ENCODE results near the gene CGNL1. TPM values are rescaled to one million over a fixed set of nuclear protein-coding genes. Genes with fewer than 3 reads are reported as not detected.

Gene CGNL1
- polyA plus RNA-seq, 2 donors, result 6.7 to 16.8 TPM

DNA sequence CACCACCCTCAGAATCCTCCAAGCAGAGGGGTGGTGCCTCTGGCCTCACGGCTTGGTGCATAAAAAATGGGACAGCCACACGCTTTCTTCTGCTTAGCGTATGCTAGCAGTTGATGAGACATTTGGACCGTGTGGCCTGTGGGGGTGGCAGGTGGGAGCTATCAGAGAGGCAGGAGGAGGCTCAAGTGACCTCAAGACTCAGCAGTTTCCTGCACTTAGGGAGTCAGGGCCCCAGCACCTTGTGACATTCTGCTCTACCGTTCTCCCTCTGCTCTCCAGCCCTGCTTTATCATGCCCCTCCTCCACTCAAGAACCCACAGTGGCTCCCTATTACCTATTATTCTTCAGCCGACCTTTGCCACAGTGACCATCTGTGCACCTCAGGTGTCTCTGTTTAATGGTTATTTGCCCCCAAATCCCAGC lies 41.0 kb upstream of the CGNL1 start:
- no peaks in the 10 kb centered on the region for H3K27me3 ChIP-seq (ENCODE audit: control insufficient read depth in 1 of 2, insufficient read depth in 2 of 2, low read length in 2 of 2)
- no peaks in the 10 kb centered on the region for H3K36me3 ChIP-seq (ENCODE audit: control insufficient read depth in 2 of 2, insufficient read depth in 2 of 2, low read length in 1 of 2)
- 74 to 76% methylated on average over 6 of the region's 6 CpGs for WGBS, 2 donors

DNA sequence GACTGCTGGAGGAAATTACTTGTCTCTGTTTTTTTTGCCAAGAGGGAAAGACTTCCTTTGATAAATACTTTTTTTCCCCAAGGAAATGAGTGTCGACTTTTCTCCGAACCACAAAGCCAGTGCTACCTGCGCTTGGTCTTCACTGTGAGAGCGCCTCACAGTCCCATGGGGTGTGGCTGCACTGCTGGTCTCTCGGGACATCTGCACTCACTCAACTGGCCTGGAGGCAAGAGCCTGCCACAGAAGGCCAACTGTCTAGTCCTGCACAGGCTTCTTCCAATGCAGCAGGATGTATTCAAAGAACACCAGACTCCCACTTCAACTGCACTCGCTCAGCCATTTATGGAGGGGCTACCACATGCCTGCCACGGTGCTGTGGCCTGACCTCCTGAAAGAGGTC lies 40.6 kb upstream of the CGNL1 start:
- Histone ChIP-seq H3K36me3 (ENCODE audit: control insufficient read depth in 2 of 2, insufficient read depth in 2 of 2, low read length in 1 of 2) (no peaks in the 10 kb centered on the region), H3K4me1 (ENCODE audit: control insufficient read depth in 2 of 2, insufficient read depth in 2 of 2, low read length in 1 of 2) (peaks cover 0 to 3% of the 10 kb centered on the region in 2 donors), H3K27me3 (ENCODE audit: control insufficient read depth in 1 of 2, insufficient read depth in 2 of 2, low read length in 2 of 2) (no peaks in the 10 kb centered on the region), H3K9me3 (ENCODE audit: control insufficient read depth in 2 of 2, insufficient read depth in 1 of 2, low read depth in 1 of 2, low read length in 1 of 2) (no peaks in the 10 kb centered on the region), H3K27ac (ENCODE audit: low read depth in 2 of 2, low read length in 1 of 2) (no peak overlapping the region), H3K4me3 (ENCODE audit: low read depth in 1 of 2, low read length in 2 of 2) (no peak overlapping the region)
- WGBS, 2 donors, result 67 to 71% methylated on average over 7 of the region's 7 CpGs

More for the DNA sequence above, 41.0 kb upstream of the CGNL1 start:
- Histone ChIP-seq H3K4me3 (ENCODE audit: low read depth in 1 of 2, low read length in 2 of 2) (no peak overlapping the region), H3K27ac (ENCODE audit: low read depth in 2 of 2, low read length in 1 of 2) (no peak overlapping the region), H3K9me3 (ENCODE audit: control insufficient read depth in 2 of 2, insufficient read depth in 1 of 2, low read depth in 1 of 2, low read length in 1 of 2) (no peaks in the 10 kb centered on the region), H3K4me1 (ENCODE audit: control insufficient read depth in 2 of 2, insufficient read depth in 2 of 2, low read length in 1 of 2) (peaks cover 0 to 3% of the 10 kb centered on the region in 2 donors)

DNA sequence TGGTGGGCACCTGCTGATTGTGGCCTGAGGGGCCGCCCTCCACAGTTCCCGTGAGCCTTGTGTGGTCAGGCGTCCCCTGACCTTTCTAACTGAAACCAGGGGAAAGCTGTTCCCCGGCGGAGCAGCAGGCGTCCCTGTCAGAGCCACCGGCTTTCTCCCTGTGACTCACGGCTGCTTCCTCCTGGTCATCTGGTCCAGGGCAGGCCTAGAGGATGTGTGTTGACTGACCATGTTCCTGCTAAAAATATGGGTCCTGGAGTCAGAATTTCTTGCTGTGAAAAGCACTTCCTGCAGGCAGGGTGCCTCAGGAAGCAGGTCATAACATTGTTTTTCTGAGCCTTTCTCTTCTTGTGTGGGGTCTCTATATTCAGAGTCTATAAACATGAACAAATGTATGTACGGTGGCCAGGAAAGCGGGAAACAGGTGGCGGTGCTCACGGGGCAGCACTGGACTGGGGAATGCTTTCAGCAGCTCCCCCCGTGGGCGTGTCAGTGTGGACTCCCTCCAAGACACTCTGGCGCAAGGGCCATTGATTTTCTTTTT lies 38.4 kb upstream of the CGNL1 start:
- no peaks in the 10 kb centered on the region for H3K27me3 ChIP-seq (ENCODE audit: control insufficient read depth in 1 of 2, insufficient read depth in 2 of 2, low read length in 2 of 2)
- no peak overlapping the region for H3K4me3 ChIP-seq (ENCODE audit: low read depth in 1 of 2, low read length in 2 of 2)
- WGBS, 2 donors, result 52 to 54% methylated on average over 15 of the region's 15 CpGs
- H3K36me3 ChIP-seq (ENCODE audit: control insufficient read depth in 2 of 2, insufficient read depth in 2 of 2, low read length in 1 of 2), result no peaks in the 10 kb centered on the region
- no peaks in the 10 kb centered on the region for H3K9me3 ChIP-seq (ENCODE audit: control insufficient read depth in 2 of 2, insufficient read depth in 1 of 2, low read depth in 1 of 2, low read length in 1 of 2)
- H3K27ac ChIP-seq (ENCODE audit: low read depth in 2 of 2, low read length in 1 of 2), result no peak overlapping the region
- H3K4me1 ChIP-seq (ENCODE audit: control insufficient read depth in 2 of 2, insufficient read depth in 2 of 2, low read length in 1 of 2), result peaks cover 0 to 3% of the 10 kb centered on the region in 2 donors

DNA sequence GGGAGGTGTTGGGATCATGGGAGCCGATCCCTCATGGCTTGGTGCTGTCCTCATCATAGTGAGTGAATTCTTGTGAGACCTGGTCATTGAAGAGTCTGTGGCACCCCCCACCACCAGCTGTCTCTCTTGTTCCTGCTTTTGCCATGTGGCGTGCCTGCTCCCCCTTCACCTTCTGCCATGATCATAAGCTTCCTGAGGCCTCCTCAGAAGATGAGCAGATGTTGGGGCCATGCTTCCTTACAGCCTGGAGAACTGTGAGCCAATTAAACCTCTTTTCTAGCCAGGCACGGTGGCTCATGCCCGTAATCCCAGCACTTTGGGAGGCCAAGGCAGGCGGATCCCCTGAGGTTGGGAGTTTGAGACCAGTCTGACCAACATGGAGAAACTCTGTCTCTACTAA lies 37.0 kb upstream of the CGNL1 start:
- Histone ChIP-seq H3K36me3 (ENCODE audit: control insufficient read depth in 2 of 2, insufficient read depth in 2 of 2, low read length in 1 of 2) (no peaks in the 10 kb centered on the region), H3K4me1 (ENCODE audit: control insufficient read depth in 2 of 2, insufficient read depth in 2 of 2, low read length in 1 of 2) (peaks cover 0 to under 1% of the 10 kb centered on the region in 2 donors), H3K27ac (ENCODE audit: low read depth in 2 of 2, low read length in 1 of 2) (no peak overlapping the region), H3K9me3 (ENCODE audit: control insufficient read depth in 2 of 2, insufficient read depth in 1 of 2, low read depth in 1 of 2, low read length in 1 of 2) (no peaks in the 10 kb centered on the region), H3K27me3 (ENCODE audit: control insufficient read depth in 1 of 2, insufficient read depth in 2 of 2, low read length in 2 of 2) (no peaks in the 10 kb centered on the region), H3K4me3 (ENCODE audit: low read depth in 1 of 2, low read length in 2 of 2) (no peak overlapping the region)
- 90 to 94% methylated on average over 5 of the region's 5 CpGs for WGBS, 2 donors

DNA sequence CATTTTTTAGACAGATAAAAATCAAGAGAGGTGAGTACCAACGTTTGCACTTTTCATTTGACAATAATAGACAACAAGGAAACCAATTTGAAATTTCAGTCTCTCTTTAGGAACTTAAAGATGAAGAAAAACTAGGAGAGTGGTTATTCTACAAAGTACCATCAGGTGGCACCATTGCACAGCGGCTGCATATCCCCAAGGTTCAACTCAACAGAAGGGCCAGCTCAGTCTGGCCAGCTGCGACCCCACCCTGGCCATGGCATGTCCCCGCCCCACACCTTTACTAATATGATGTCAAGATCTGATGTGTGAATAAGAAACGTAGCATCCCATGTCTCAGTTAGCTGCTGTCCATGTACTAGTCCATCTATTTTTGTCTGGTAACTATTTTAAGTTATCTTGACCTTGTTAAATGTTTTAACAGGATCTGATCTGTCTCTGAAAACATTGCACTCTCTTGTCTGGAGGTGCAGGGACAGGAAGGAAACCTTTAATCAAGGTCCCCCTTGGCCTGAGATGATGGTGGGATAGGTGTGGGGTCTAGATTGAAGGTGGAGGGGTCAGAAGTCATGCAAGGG lies 35.5 kb upstream of the CGNL1 start:
- Histone ChIP-seq H3K4me3 (ENCODE audit: low read depth in 1 of 2, low read length in 2 of 2) (no peak overlapping the region), H3K4me1 (ENCODE audit: control insufficient read depth in 2 of 2, insufficient read depth in 2 of 2, low read length in 1 of 2) (no peaks in the 10 kb centered on the region), H3K36me3 (ENCODE audit: control insufficient read depth in 2 of 2, insufficient read depth in 2 of 2, low read length in 1 of 2) (no peaks in the 10 kb centered on the region), H3K9me3 (ENCODE audit: control insufficient read depth in 2 of 2, insufficient read depth in 1 of 2, low read depth in 1 of 2, low read length in 1 of 2) (no peaks in the 10 kb centered on the region), H3K27ac (ENCODE audit: low read depth in 2 of 2, low read length in 1 of 2) (no peak overlapping the region), H3K27me3 (ENCODE audit: control insufficient read depth in 1 of 2, insufficient read depth in 2 of 2, low read length in 2 of 2) (no peaks in the 10 kb centered on the region)
- WGBS, 2 donors, result 1 to 2% methylated on average over 5 of the region's 5 CpGs

DNA sequence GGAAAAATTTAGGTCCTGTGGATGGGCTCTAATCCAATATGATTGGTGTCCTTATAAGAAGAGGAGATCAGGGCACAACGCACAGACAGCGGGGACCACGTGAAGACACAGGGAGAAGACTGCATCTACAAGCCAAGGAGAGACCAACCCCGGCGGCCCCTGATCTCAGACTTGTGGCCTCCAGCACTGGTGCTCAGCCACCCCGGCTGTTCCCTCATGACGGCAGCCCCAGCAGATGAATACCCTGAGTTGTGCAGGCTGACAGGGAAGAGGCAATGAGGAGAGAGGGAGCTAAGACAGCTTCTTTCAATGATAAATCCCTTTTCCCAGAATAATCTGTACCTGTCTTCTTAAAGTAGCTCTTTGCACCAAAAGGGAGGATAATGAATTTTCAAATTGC lies 33.3 kb upstream of the CGNL1 start:
- 86 to 88% methylated on average over 7 of the region's 7 CpGs for WGBS, 2 donors
- Histone ChIP-seq H3K9me3 (ENCODE audit: control insufficient read depth in 2 of 2, insufficient read depth in 1 of 2, low read depth in 1 of 2, low read length in 1 of 2) (no peaks in the 10 kb centered on the region), H3K4me3 (ENCODE audit: low read depth in 1 of 2, low read length in 2 of 2) (no peak overlapping the region), H3K36me3 (ENCODE audit: control insufficient read depth in 2 of 2, insufficient read depth in 2 of 2, low read length in 1 of 2) (no peaks in the 10 kb centered on the region), H3K27ac (ENCODE audit: low read depth in 2 of 2, low read length in 1 of 2) (no peak overlapping the region), H3K27me3 (ENCODE audit: control insufficient read depth in 1 of 2, insufficient read depth in 2 of 2, low read length in 2 of 2) (no peaks in the 10 kb centered on the region), H3K4me1 (ENCODE audit: control insufficient read depth in 2 of 2, insufficient read depth in 2 of 2, low read length in 1 of 2) (no peaks in the 10 kb centered on the region)

DNA sequence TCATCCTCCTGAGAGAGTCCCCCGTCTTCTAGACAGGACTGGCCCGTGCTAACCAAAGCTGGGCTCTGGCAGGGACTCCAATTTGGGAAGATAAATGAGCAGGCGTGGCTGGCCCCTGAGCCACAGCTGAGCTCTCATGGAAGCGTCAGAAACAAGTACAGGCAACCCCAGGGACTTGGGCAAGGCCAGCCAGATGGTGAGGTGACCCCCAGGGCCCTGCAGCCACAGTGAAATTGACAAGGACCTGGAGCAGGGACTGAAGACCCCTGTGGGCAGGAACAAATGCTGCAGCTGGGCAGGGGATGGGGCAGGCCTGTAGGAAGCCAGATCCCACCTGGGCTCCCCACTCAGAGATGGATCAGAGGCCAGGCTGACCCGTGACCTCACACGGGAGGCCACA lies 32.8 kb upstream of the CGNL1 start:
- Histone ChIP-seq H3K36me3 (ENCODE audit: control insufficient read depth in 2 of 2, insufficient read depth in 2 of 2, low read length in 1 of 2) (no peaks in the 10 kb centered on the region), H3K27me3 (ENCODE audit: control insufficient read depth in 1 of 2, insufficient read depth in 2 of 2, low read length in 2 of 2) (no peaks in the 10 kb centered on the region), H3K9me3 (ENCODE audit: control insufficient read depth in 2 of 2, insufficient read depth in 1 of 2, low read depth in 1 of 2, low read length in 1 of 2) (no peaks in the 10 kb centered on the region), H3K27ac (ENCODE audit: low read depth in 2 of 2, low read length in 1 of 2) (no peak overlapping the region), H3K4me3 (ENCODE audit: low read depth in 1 of 2, low read length in 2 of 2) (no peak overlapping the region), H3K4me1 (ENCODE audit: control insufficient read depth in 2 of 2, insufficient read depth in 2 of 2, low read length in 1 of 2) (no peaks in the 10 kb centered on the region)
- WGBS, 2 donors, result 50 to 60% methylated on average over 6 of the region's 6 CpGs

DNA sequence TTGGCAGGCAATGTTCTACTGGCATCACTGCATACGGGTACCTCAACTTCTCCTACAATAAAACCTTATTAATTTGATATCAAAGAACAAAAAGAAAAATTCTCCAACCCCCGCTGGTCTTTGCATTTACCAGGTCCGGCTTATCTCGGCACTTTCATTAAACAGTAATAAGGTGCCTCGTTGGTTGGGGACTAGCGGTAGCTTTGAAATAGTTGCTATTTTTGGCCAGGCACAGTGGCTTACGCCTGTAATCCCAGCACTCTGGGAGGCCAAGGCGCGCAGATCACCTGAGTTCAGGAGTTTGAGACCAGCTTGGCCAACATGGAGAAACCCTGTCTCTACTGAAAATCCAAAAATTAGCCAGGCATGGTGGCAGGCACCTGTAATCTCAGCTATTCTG lies 32.0 kb upstream of the CGNL1 start:
- Histone ChIP-seq H3K4me1 (ENCODE audit: control insufficient read depth in 2 of 2, insufficient read depth in 2 of 2, low read length in 1 of 2) (no peaks in the 10 kb centered on the region), H3K27me3 (ENCODE audit: control insufficient read depth in 1 of 2, insufficient read depth in 2 of 2, low read length in 2 of 2) (no peaks in the 10 kb centered on the region), H3K27ac (ENCODE audit: low read depth in 2 of 2, low read length in 1 of 2) (no peak overlapping the region), H3K9me3 (ENCODE audit: control insufficient read depth in 2 of 2, insufficient read depth in 1 of 2, low read depth in 1 of 2, low read length in 1 of 2) (no peaks in the 10 kb centered on the region), H3K36me3 (ENCODE audit: control insufficient read depth in 2 of 2, insufficient read depth in 2 of 2, low read length in 1 of 2) (no peaks in the 10 kb centered on the region), H3K4me3 (ENCODE audit: low read depth in 1 of 2, low read length in 2 of 2) (no peak overlapping the region)
- 69 to 93% methylated on average over 9 of the region's 9 CpGs for WGBS, 2 donors

DNA sequence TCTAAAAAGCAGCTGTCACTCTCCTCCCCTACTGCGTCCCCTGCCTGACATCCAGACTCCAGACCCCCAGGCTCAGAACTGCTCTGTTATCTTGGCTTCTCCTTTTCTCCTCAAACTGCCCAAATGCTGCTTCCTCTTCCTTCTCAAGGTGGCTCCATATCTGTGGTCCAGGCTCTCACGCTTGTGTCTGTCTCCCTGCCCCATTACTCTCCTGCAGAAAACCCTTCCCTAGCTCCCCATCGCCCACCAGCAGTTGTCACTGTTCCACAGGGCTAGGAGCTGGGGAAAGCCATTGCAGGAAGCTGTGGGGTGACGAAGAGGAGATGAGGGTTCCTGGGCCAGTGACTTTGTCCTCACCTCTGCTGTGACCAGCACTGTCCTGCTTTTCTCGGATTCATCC lies 30.7 kb upstream of the CGNL1 start:
- no peaks in the 10 kb centered on the region for H3K36me3 ChIP-seq (ENCODE audit: control insufficient read depth in 2 of 2, insufficient read depth in 2 of 2, low read length in 1 of 2)
- no peaks in the 10 kb centered on the region for H3K9me3 ChIP-seq (ENCODE audit: control insufficient read depth in 2 of 2, insufficient read depth in 1 of 2, low read depth in 1 of 2, low read length in 1 of 2)
- 81 to 85% methylated on average over 5 of the region's 5 CpGs for WGBS, 2 donors
- H3K4me1 ChIP-seq (ENCODE audit: control insufficient read depth in 2 of 2, insufficient read depth in 2 of 2, low read length in 1 of 2), result no peaks in the 10 kb centered on the region
- H3K27me3 ChIP-seq (ENCODE audit: control insufficient read depth in 1 of 2, insufficient read depth in 2 of 2, low read length in 2 of 2), result no peaks in the 10 kb centered on the region
- H3K4me3 ChIP-seq (ENCODE audit: low read depth in 1 of 2, low read length in 2 of 2), result no peak overlapping the region
- no peak overlapping the region for H3K27ac ChIP-seq (ENCODE audit: low read depth in 2 of 2, low read length in 1 of 2)

DNA sequence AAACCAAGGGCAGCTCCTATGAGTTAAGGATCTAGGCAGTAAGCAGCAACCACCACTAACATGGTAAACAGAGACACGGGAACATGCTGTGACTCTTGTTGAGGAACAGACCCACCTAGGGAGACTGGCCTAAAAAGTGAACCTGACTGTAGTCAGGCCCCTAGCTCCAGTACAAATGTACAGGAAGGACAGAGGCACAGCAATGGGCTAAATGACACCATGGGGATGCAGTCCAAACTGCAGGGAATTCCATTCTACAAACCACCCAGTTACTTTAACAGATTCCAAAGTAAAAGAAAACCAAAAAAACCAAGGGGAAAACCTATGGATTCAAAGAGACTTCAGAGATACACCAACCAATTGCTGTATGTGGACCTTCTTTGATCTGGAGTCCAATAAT lies 28.2 kb upstream of the CGNL1 start:
- H3K27me3 ChIP-seq (ENCODE audit: control insufficient read depth in 1 of 2, insufficient read depth in 2 of 2, low read length in 2 of 2), result no peaks in the 10 kb centered on the region
- no peak overlapping the region for H3K4me3 ChIP-seq (ENCODE audit: low read depth in 1 of 2, low read length in 2 of 2)
- H3K36me3 ChIP-seq (ENCODE audit: control insufficient read depth in 2 of 2, insufficient read depth in 2 of 2, low read length in 1 of 2), result no peaks in the 10 kb centered on the region
- WGBS, 2 donors, result 97 to 100% methylated on average over 1 of the region's 1 CpG
- no peaks in the 10 kb centered on the region for H3K4me1 ChIP-seq (ENCODE audit: control insufficient read depth in 2 of 2, insufficient read depth in 2 of 2, low read length in 1 of 2)
- H3K9me3 ChIP-seq (ENCODE audit: control insufficient read depth in 2 of 2, insufficient read depth in 1 of 2, low read depth in 1 of 2, low read length in 1 of 2), result no peaks in the 10 kb centered on the region
- H3K27ac ChIP-seq (ENCODE audit: low read depth in 2 of 2, low read length in 1 of 2), result no peak overlapping the region

All from esophagus (tissue), 2 donors.